Choroid plexus epithelial cell (primary cell): ENCODE measurements around the gene ATRNL1.

Experiments
- DNase-seq: peaks from one replicate; pipeline ENCODE4 v3.0.0-alpha.2; 2010; ENCODE audit warnings: low read depth
- H3K4me3 ChIP-seq: 2 replicates; pipeline ENCODE4 v1.5.1; 2011; ENCODE audit warnings: low read depth, mild to moderate bottlenecking, control low read depth, low read length, moderate library complexity
- CTCF ChIP-seq: conservative IDR thresholded peaks from 2 replicates; pipeline ENCODE4 v1.5.1; 2011; ENCODE audit warnings: low read depth, mild to moderate bottlenecking, control low read depth, inconsistent platforms, low read length, moderate library complexity

ATRNL1 gene

GRCh38 chr10:115882021-115882420 lies 788.9 kb downstream of the ATRNL1 start:
- no peak for TF ChIP-seq CTCF
- no peak overlapping the region for H3K4me3 ChIP-seq
- DNase-seq, result no peak

GRCh38 chr10:115883372-115883771 lies 790.2 kb downstream of the ATRNL1 start:
- no peak for TF ChIP-seq CTCF
- DNase-seq, result no peak
- H3K4me3 ChIP-seq, result no peak overlapping the region

- no peak for DNase-seq
- TF ChIP-seq CTCF, result no peak
- no peak overlapping the region for H3K4me3 ChIP-seq
Measured at GRCh38 chr10:115884331-115884730, 791.2 kb downstream of the ATRNL1 start.

- no peak overlapping the region for H3K4me3 ChIP-seq
- TF ChIP-seq CTCF, result no peak
- no peak for DNase-seq
Measured at GRCh38 chr10:115895166-115895565, 802.0 kb downstream of the ATRNL1 start.

GRCh38 chr10:115898242-115898641 lies 805.1 kb downstream of the ATRNL1 start:
- H3K4me3 ChIP-seq, result no peak overlapping the region
- no peak for TF ChIP-seq CTCF
- no peak for DNase-seq

- no peak for TF ChIP-seq CTCF
- DNase-seq, result no peak
- H3K4me3 ChIP-seq, result no peak overlapping the region
Measured at GRCh38 chr10:115902596-115902995, 809.4 kb downstream of the ATRNL1 start.

- DNase-seq, result peak; percentile 13
- H3K4me3 ChIP-seq, result no peak overlapping the region
- no peak for TF ChIP-seq CTCF
Measured at GRCh38 chr10:115903207-115903606, 810.0 kb downstream of the ATRNL1 start.
